GM19099 (cell line): Measurements from ENCODE around the gene WDR74.
A peak's percentile ranks its signal among the peaks of the same experiment; 100 is the strongest.

Source experiments
- POLR2A ChIP-seq: IDR thresholded peaks from 3 replicates; pipeline ENCODE4 v1.6.1; 2011; ENCODE audit warnings: low read depth; ENCODE audit not compliant: insufficient read length; ENCODE audit errors: extremely low read depth

WDR74 gene

DNA sequence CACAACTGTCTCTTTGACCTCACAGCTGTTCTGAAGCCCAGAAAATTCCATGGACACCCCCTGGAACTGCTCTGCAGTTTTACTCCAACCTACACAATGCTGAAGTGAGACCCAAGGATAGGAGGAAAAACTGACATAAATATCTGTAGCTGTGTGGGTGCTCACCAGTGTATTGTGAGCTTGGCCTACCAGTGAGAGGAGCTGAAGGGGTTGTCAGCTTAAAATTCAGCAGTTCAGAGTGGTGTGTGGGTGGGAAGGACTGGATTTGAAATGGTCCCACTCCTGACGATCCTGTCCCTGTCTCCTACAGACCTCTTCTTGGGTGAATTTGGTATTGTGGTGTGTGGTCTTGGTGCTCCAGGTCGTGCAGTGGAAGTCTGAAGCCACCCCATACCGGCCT, 49.8 kb downstream of the WDR74 start:
- TF ChIP-seq POLR2A = no peak

DNA sequence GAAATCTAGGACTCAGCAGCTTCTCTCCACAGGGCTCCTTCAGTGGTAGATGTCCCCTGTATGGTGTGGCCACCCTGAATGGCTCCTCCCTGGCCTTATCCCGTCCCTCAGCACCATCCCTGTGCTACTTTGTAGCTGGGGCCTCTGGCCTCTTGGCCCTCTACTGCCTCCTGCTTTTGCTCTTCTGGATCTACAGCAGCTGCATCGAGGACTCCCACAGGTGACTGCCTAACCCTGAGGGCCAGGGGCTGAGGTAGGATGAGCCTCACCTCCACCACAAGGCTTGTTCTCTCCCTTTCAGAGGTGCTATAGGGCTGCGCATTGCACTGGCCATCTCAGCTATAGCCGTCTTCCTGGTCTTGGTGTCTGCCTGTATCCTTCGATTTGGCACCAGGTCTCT, 50.4 kb downstream of the WDR74 start:
- no peak for TF ChIP-seq POLR2A

DNA sequence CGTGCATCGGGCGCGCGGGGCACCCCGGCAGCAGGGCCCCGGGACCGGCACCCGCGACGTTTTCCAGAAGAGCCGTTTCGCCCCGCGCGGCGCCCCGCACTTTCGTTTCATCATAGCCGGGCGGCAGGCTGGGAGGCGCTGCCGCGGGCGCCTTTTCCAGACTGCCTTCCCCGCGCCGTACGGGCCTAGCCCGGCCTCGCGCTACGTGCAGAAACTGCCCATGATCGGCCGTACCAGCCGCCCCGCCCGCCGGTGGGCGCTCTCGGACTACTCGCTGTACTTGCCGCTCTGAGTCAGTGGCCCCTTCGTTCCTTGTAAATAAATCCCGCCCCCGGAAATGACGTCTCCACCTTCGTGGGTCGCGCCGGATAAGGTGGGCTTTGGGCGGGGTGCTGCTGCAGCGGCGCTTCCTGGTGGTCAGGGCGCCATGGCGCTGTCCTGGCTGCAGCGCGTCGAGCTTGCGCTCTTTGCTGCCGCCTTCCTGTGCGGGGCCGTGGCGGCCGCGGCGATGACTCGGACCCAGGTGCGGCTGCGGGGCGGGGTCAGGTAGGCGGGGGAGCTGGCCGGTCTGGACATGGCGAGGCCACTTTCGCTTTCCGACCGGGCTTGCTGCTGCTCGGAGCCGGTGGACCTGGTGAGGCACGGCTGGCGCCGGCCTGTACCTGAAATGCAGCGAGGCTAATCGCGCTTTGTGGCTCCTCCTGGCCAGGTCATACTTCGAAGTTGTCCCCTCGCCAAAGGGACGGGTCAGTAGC, 52.2 kb downstream of the WDR74 start, which contains the start of gene TMEM179B:
Gene TMEM179B, plus strand, starts transcription at position 398 of the 755 bp plus-strand sequence. Its CDS starts 30 bp downstream, at position 428.
- TF ChIP-seq POLR2A = peak; percentile 99

DNA sequence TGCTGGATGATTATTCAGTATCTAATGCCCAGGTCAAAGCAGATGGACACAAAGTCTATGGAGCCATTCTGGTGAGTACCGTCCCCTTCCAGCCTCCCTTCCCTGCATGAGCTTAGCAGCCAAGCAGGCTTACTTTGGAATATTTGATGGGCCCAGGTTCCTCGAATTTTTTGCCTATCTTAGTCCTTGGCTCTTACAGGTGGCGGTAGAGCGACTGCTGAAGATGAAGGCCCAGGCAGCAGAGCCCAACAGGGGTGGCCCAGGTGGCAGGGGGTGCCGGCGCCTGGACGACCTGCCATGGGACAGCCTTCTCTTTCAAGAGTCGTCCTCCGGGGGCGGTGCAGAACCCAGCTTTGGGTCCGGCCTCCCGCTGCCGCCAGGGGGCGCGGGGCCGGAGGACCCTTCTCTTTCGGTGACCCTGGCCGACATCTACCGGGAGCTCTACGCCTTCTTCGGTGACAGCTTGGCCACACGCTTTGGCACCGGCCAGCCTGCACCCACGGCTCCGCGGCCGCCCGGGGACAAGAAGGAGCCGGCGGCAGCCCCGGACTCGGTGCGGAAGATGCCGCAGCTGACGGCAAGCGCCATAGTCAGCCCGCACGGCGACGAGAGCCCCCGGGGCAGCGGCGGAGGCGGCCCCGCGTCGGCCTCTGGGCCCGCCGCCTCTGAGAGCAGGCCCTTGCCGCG, 52.9 kb downstream of the WDR74 start:
- TF ChIP-seq POLR2A = no peak
